Parathyroid adenoma (tissue), 2 donors: ENCODE results near the gene LIPF.
A peak's percentile ranks its signal among the peaks of the same experiment; 100 is the strongest.

Experiments used
- H2AFZ ChIP-seq: fragments of 300-600 bp; sonication (generic); one replicate; pipeline ENCODE4 v1.7.0; 2017; ENCODE audit warnings: antibody characterized with exemption, mild to moderate bottlenecking
- H3K27ac ChIP-seq: fragments of 300-600 bp; sonication (generic); one replicate; pipeline ENCODE4 v1.7.0; 2017
- H3K27me3 ChIP-seq: fragments of 300-600 bp; sonication (generic); one replicate; pipeline ENCODE4 v1.7.0; 2017; ENCODE audit warnings: low read length; ENCODE audit not compliant: control insufficient read depth, insufficient read depth
- H3K36me3 ChIP-seq: fragments of 300-600 bp; sonication (generic); one replicate; pipeline ENCODE4 v1.7.0; 2017; ENCODE audit warnings: low read length; ENCODE audit not compliant: control insufficient read depth, insufficient read depth
- H3K4me1 ChIP-seq: fragments of 300-600 bp; sonication (generic); one replicate; pipeline ENCODE4 v1.7.0; 2017; ENCODE audit warnings: control low read depth
- H3K4me2 ChIP-seq: fragments of 300-600 bp; sonication (generic); one replicate; pipeline ENCODE4 v1.7.0; 2017; ENCODE audit warnings: low read length
- H3K4me3 ChIP-seq: fragments of 300-600 bp; sonication (generic); one replicate; pipeline ENCODE4 v1.7.0; 2017; ENCODE audit warnings: low read depth, low read length
- H3K79me2 ChIP-seq: fragments of 300-600 bp; sonication (generic); one replicate; pipeline ENCODE4 v1.7.0; 2017; ENCODE audit warnings: control low read depth
- H3K9ac ChIP-seq: fragments of 300-600 bp; sonication (generic); one replicate; pipeline ENCODE4 v1.7.0; 2017; ENCODE audit warnings: mild to moderate bottlenecking
- H3K9me3 ChIP-seq: fragments of 300-600 bp; sonication (generic); one replicate; pipeline ENCODE4 v1.7.0; 2017; ENCODE audit warnings: low read length; ENCODE audit not compliant: control insufficient read depth
- CTCF ChIP-seq: fragments of 300-600 bp; sonication (generic); IDR thresholded peaks from one replicate; pipeline ENCODE4 v1.7.0; 2017; ENCODE audit warnings: antibody characterized with exemption, mild to moderate bottlenecking
- donor health status: primary hyperparathyroidism.

The LIPF gene

GRCh38 chr10:88682491-88682890 lies 18.2 kb downstream of the LIPF start:
- no peak for TF ChIP-seq CTCF

GRCh38 chr10:88687853-88688467 lies 23.7 kb downstream of the LIPF start:
- Histone ChIP-seq H3K9me3 (no peaks in the 10 kb centered on the region), H3K4me1 (no peaks in the 10 kb centered on the region), H2AFZ (no peak overlapping the region), H3K36me3 (no peaks in the 10 kb centered on the region), H3K27ac (no peak overlapping the region), H3K79me2 (no peaks in the 10 kb centered on the region), H3K4me2 (no peak overlapping the region), H3K27me3 (no peaks in the 10 kb centered on the region), H3K4me3 (no peak overlapping the region), H3K9ac (no peak overlapping the region)
- TF ChIP-seq CTCF, result peak; percentile 61

More at GRCh38 chr10:88682491-88682890, 18.2 kb downstream of the LIPF start:
- no peaks in the 10 kb centered on the region for H3K4me1 ChIP-seq
- H2AFZ ChIP-seq, result no peak overlapping the region
- no peaks in the 10 kb centered on the region for H3K36me3 ChIP-seq
- no peaks in the 10 kb centered on the region for H3K79me2 ChIP-seq
- no peaks in the 10 kb centered on the region for H3K27me3 ChIP-seq
- H3K9me3 ChIP-seq, result no peaks in the 10 kb centered on the region
- H3K4me2 ChIP-seq, result no peak overlapping the region
- H3K9ac ChIP-seq, result no peak overlapping the region
- no peak overlapping the region for H3K27ac ChIP-seq
- no peak overlapping the region for H3K4me3 ChIP-seq

- no peak for TF ChIP-seq CTCF
- Histone ChIP-seq H2AFZ (no peak overlapping the region), H3K4me1 (no peaks in the 10 kb centered on the region), H3K36me3 (no peaks in the 10 kb centered on the region), H3K9ac (no peak overlapping the region), H3K4me2 (no peak overlapping the region), H3K9me3 (no peaks in the 10 kb centered on the region), H3K79me2 (no peaks in the 10 kb centered on the region), H3K27ac (no peak overlapping the region), H3K4me3 (no peak overlapping the region), H3K27me3 (no peaks in the 10 kb centered on the region)
These were observed 25.1 kb downstream of the LIPF start for GRCh38 chr10:88689366-88689765.

- Histone ChIP-seq H3K27me3 (no peaks in the 10 kb centered on the region), H3K27ac (no peak overlapping the region), H2AFZ (no peak overlapping the region), H3K9ac (no peak overlapping the region), H3K4me2 (no peak overlapping the region), H3K79me2 (no peaks in the 10 kb centered on the region), H3K4me1 (no peaks in the 10 kb centered on the region), H3K36me3 (no peaks in the 10 kb centered on the region), H3K4me3 (no peak overlapping the region), H3K9me3 (no peaks in the 10 kb centered on the region)
- no peak for TF ChIP-seq CTCF
These were observed 29.3 kb downstream of the LIPF start for GRCh38 chr10:88693392-88694020.
